Activated naive CD4-positive, alpha-beta T cell treated with anti-CD3 and anti-CD28 coated beads, Interleukin-2, amount 50 U/mL, for 72 hours (primary cell): ENCODE results near the gene ZC3H18. TPM values are rescaled to one million over a fixed set of nuclear protein-coding genes. Genes with fewer than 3 reads are reported as not detected.

Source experiments
- ATAC-seq, 2 donors: fragments of 150-1000 bp; cut with Tn5 transposase; 2 replicates each; pipeline ENCODE4 v1.10.0; 2021; ENCODE audit warnings: mild to moderate bottlenecking in 2 of 2, moderate library complexity in 2 of 2
- DNase-seq, 2 donors: peaks; one replicate each; pipeline ENCODE4 v3.0.0; 2021 to 2022; ENCODE audit warnings: low spot score in 2 of 2
- H3K27ac Mint-ChIP-seq, 2 donors: one replicate each; pipeline ENCODE4 v1.8.0; 2022; ENCODE audit warnings: mild to moderate bottlenecking in 2 of 2, mixed read lengths in 2 of 2
- H3K36me3 Mint-ChIP-seq, 2 donors: one replicate each; pipeline ENCODE4 v1.8.0; 2022; ENCODE audit warnings: mixed read lengths in 2 of 2
- H3K9me3 Mint-ChIP-seq, 2 donors: one replicate each; pipeline ENCODE4 v1.8.0; 2022; ENCODE audit warnings: mixed read lengths in 2 of 2
- total RNA-seq, 2 donors: library from RNA; stranded (reverse); gene quantifications; one replicate each; pipeline ENCODE4 v1.2.3, GENCODE V29; 2022

The ZC3H18 gene
- total RNA-seq, 2 donors from 2014 or later: 70.3 to 71.9 TPM

DNA sequence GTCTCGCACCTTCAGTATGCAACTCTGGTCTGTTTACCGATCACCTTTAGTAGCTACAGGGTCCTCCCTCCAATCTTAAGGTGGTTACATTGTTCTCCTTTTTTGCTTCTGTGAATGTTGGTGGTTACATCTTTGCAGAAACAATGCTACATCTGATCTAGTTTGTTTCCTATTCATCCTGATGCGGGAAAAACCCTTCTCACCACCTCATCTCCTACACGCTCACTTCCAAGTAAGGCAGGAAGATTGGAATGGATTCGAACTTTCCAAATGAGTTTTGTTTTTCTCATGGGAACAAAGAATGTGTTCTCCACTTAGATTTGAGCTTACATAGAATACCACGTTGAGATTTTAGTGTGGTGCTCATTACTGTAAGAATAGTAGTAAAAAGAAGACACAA lies 14.5 kb downstream of the ZC3H18 start:
- DNase-seq: no peak
- no peak for ATAC-seq
- Mint-ChIP-seq H3K9me3 (no peaks in the 10 kb centered on the region), H3K27ac (peak overlapping the region in 1 of 2 donors; percentile 76), H3K36me3 (peaks cover 8 to 15% of the 10 kb centered on the region in 2 donors)

DNA sequence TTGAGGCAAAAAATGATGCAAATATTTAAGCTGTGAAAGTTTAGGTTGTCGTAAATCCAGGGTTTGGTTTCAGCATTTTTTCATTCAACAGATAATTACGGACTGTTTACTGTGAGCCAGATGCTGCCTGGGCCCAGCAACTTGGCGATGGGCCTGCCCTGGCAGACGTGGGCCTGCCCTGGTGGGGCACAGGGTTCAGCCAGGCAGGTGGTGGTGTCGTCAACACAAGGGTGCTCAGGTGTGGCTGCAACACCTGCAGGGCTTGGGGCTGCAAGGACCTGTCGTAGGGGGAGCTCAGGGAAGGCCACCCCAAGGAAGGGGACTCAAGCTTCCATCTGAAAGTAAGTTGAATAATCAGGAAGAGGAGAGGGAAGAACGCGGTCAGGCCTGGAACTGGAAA lies 15.1 kb downstream of the ZC3H18 start:
- ATAC-seq (no peak), DNase-seq (no peak)
- Mint-ChIP-seq H3K9me3 (no peaks in the 10 kb centered on the region), H3K36me3 (peaks cover 14 to 15% of the 10 kb centered on the region in 2 donors), H3K27ac (peak overlapping the region; percentile 55 to 76)

DNA sequence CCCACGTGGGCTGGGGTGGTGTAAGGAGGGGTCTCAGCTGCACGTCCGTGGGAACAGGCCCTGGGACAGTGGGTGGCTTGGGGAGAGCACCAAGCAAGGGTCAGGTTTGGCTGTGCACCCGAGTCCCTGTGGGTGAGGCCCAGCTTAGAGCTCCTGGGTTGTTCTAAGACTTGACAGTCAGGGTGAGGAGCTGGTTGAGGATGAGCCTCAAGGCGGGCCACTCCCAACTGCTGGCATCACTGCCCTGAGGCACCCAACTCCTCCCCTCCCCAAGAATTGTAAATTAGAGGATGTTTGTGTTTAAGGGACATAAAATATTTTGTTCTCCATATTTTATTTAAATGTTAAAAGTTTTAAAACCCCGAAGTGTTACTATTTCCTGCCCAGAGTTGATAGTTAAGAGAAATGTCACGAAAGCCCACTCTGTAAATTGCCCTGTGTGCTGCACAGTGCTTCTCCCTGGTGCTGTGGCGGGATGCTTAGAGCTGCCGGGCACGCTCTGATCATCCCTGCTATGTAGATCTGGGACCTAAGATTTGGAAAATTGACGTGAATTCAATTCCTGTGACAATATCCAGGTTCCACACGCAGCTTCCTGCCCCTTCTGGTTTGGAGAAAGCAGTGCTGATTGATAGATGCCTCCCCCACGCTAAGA lies 15.9 kb downstream of the ZC3H18 start:
- Mint-ChIP-seq H3K36me3 (peaks cover 14 to 15% of the 10 kb centered on the region in 2 donors), H3K27ac (peak overlapping the region; percentile 55 to 77), H3K9me3 (no peaks in the 10 kb centered on the region)
- ATAC-seq: no peak
- DNase-seq: no peak

DNA sequence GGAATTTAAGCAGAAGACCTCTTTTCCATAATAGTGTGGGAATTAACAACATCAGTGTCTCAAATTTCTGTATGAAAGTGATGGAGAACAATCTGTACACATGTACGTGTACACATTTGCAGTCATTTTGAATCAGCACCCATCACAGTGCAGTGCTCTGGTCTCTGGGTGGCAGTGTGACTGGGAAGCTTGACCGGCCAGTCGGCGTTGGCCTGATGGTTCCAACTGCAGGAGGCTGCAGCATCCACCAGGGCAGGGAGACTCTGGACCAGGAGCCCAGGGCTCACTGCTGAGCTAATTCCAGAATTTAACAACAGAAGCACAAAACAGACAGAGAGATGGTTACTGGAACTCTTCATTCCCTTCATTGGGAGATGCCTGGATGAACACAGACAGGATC lies 17.9 kb downstream of the ZC3H18 start:
- peak overlapping the region; percentile 36 to 66 for H3K27ac Mint-ChIP-seq
- DNase-seq (no peak), ATAC-seq (no peak)
- no peaks in the 10 kb centered on the region for H3K9me3 Mint-ChIP-seq
- H3K36me3 Mint-ChIP-seq: peaks cover 21 to 22% of the 10 kb centered on the region in 2 donors

DNA sequence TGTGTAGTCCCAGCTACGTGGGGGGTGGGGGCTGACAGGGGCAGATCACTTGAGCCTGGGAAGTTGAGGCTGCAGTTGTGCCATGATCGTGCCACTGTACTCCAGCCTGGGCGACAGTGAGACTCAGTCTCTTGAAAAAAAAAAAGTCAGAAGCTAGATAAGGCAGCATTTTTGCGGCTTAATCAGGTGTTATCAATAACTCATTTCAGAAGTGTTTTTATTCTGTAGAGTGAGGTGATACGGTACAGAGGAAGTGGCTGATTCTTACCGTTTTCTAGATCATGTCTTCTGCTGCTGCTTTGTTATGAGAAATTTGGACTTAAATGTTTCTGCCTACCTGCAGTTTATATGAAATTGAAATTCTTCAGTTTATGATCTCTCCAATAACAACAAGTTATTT lies 18.6 kb downstream of the ZC3H18 start:
- DNase-seq: no peak
- Mint-ChIP-seq H3K36me3 (peaks cover 21 to 26% of the 10 kb centered on the region in 2 donors), H3K9me3 (no peaks in the 10 kb centered on the region), H3K27ac (peak overlapping the region; percentile 18 to 60)
- peak; percentile 30 to 56 for ATAC-seq

DNA sequence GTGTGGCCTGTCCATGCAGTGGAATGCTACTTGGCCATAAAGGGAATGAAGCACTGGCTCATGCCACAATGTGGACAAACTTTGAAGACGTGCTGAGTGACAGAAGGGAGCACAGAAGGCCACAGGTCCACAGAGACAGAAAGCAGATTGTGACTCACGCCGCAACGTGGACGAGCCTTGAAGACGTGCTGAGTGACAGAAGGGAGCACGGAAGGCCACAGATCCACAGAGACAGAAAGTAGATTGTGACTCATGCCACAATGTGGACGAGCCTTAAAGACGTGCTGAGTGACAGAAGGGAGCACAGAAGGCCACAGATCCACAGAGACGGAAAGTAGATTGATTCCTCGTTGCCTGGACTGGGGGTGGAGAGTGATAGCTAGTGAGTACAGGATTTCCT lies 19.2 kb downstream of the ZC3H18 start:
- ATAC-seq (peak; percentile 21 to 72), DNase-seq (no peak)
- Mint-ChIP-seq H3K27ac (peak overlapping the region; percentile 18 to 60), H3K9me3 (no peaks in the 10 kb centered on the region), H3K36me3 (peaks cover 21 to 26% of the 10 kb centered on the region in 2 donors)

DNA sequence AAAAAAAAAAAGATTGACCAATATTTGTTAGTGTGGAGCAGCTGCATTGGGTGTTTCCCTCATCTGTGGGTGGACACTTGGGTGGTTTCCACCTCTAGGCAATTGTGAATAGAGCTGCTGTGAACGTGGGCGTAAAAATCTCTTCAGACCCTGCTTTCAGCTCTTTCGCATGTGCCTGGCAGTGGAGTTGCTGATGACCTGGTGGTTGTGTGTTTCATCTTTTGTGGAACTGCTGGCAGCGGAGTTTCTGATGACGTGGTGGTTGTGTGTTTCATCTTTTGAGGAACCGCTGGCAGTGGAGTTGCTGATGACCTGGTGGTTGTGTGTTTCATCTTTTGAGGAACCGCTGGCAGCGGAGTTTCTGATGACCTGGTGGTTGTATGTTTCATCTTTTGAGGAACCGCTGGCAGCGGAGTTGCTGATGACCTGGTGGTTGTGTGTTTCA lies 21.4 kb downstream of the ZC3H18 start:
- Mint-ChIP-seq H3K27ac (peak overlapping the region in 1 of 2 donors; percentile 5), H3K9me3 (no peaks in the 10 kb centered on the region), H3K36me3 (peaks cover 21 to 26% of the 10 kb centered on the region in 2 donors)
- DNase-seq (no peak), ATAC-seq (peak; percentile 38 to 57)

DNA sequence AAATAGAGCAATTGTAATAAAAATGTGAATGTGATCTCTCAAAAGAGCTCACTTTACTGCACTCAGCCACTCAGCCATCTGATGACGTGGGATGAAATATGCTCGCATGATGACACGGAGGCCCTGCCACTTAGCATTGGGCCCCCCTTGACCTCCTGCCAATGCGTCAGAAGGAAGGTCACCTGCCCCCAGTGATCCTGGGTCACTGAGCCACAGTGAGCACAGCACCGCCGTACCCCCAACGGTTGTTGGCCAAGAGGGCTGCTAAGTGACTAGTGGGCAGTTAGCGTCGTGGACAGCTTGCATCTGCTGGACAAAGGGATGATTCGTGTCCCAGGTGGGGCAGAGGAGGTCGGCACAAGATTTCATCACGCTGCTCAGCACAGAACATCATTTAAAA lies 22.9 kb downstream of the ZC3H18 start:
- H3K27ac Mint-ChIP-seq: no peak overlapping the region
- no peak for DNase-seq
- H3K36me3 Mint-ChIP-seq: peaks cover 16 to 21% of the 10 kb centered on the region in 2 donors
- no peak for ATAC-seq
- no peaks in the 10 kb centered on the region for H3K9me3 Mint-ChIP-seq

DNA sequence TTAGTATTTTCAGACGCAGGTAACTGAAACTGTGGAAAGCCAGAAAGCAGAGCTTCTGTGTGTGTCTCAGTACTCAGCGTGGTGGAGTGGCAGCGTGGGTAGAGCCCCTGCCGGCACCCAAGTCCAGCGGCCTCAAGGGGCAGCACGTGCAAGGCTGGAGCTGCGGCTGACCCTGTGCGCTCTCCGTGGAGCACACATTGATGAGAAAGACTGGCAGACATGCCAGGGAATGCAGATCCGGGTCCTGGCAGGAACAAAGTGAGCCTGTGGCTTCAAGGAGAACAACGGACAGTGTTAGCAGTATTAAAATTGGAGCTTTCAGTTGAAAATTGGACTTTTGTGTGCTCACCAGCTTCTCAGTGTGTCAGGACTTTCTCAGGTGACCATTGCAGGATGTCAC lies 23.3 kb downstream of the ZC3H18 start:
- DNase-seq (no peak), ATAC-seq (no peak)
- H3K27ac Mint-ChIP-seq: no peak overlapping the region
- H3K9me3 Mint-ChIP-seq: no peaks in the 10 kb centered on the region
- H3K36me3 Mint-ChIP-seq: peaks cover 16 to 21% of the 10 kb centered on the region in 2 donors

DNA sequence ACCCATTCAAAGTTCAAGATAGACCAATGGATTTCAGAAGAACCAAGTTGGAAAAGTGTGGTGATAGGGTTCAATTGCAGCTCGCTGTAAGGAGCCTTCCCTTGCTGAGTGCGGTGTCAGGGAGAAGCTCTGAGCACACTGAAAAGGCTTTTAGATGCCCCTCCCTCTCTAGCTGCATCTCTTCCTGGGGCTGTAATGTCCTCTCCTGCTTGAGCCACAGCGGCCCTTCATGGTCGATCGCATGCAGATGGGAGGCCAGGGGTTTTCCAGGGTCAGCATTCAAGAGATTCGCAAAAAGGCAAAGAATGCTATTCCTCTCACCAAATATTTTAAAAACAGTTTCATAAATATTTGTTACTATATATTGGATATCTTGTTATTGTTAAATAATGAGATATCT lies 23.7 kb downstream of the ZC3H18 start:
- DNase-seq (no peak), ATAC-seq (no peak)
- H3K27ac Mint-ChIP-seq: no peak overlapping the region
- H3K9me3 Mint-ChIP-seq: no peaks in the 10 kb centered on the region
- peaks cover 16 to 20% of the 10 kb centered on the region in 2 donors for H3K36me3 Mint-ChIP-seq

DNA sequence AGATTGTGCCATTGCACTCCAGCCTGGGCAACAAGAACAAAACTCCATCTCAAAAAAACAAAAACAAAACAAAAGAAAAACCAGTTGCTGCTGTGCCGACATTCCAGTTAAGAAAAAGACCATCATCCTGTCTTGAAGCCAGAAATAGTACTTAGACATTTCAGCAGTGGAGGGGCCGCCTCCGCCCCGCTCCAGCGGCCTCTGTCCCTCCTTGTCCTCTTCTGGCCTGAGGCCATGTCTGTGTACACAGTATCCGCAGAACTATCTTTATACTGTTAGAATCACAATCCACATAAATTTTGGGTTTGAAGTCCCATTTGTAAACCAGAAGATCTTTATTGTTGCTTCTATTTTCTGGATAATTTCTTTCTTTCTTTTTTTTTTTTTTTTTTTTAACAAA lies 24.9 kb downstream of the ZC3H18 start:
- no peak overlapping the region for H3K27ac Mint-ChIP-seq
- no peaks in the 10 kb centered on the region for H3K9me3 Mint-ChIP-seq
- no peak for ATAC-seq
- peaks cover 11 to 16% of the 10 kb centered on the region in 2 donors for H3K36me3 Mint-ChIP-seq
- no peak for DNase-seq

DNA sequence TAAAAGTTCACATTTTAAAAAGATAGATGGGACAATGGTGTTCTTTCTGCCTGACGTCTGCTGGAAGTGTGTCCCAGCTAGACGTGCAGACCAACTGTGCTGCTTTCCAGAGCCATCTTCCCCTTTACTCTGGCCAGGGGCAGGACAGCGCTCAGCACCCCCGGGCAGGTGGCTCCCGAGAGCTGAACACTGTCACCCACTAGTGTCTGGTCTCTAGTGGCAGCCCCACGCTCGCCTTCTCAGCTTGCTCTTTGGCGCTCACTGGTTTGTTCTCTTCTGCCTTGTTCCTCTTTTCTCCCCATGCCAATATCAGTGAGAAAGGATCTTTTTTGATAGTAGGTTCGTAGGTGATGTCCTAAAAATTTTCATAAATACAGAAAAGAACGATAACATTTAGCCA lies 25.7 kb downstream of the ZC3H18 start:
- Mint-ChIP-seq H3K36me3 (peaks cover 15 to 17% of the 10 kb centered on the region in 2 donors), H3K9me3 (no peaks in the 10 kb centered on the region), H3K27ac (peak overlapping the region in 1 of 2 donors; percentile 28)
- DNase-seq (no peak), ATAC-seq (no peak)

DNA sequence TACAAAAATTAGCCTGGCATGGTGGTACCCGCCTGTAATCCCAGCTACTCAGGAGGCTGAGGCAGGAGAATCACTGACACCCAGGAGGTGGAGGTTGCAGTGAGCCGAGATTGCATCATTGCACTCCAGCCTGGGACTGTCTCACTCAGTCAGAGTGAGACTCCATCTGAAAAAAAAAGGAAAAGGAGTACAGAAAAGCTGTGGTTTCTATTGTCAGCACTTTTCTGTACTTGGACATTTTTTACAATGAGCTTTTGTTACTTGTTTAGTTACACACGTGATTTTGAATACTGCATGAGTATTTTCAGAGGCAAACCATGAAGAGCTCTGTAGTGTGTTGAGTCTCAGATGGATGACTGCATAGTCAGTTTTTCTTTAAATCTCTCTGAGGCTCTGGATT lies 26.3 kb downstream of the ZC3H18 start:
- peaks cover 15 to 20% of the 10 kb centered on the region in 2 donors for H3K36me3 Mint-ChIP-seq
- H3K27ac Mint-ChIP-seq: peak overlapping the region; percentile 28 to 77
- DNase-seq (no peak), ATAC-seq (peak in 1 of 2 donors; percentile 37)
- no peaks in the 10 kb centered on the region for H3K9me3 Mint-ChIP-seq

DNA sequence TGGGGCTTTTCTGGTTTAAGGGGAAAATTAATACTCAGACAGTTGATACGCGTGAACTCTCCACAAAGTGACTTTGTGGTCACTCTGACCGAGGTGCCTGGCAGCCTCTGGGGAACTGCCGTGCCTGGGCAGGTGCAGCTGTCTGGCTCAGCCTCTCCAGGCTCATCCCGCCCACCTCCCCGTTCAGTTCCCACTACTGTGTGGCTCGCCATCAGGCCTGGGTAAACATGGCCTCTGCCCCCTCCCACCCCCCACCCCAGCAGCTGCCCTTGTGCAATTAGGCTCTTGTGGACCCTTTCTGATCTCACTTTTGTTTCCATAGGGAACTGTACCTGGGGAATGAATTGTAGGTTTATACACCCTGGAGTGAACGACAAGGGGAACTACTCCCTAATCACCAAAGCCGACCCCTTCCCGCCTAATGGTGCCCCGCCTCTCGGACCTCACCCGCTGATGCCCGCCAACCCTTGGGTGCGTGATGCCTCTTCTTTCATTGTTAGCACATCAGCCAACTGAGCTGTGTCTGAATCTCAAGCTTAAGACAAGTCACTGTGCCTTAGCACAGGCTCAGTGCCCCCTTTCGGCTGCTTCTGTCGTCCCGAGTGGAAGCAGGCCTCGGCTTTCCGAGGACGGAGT lies 27.8 kb downstream of the ZC3H18 start:
- Mint-ChIP-seq H3K27ac (peak overlapping the region in 1 of 2 donors; percentile 60), H3K36me3 (peaks cover 13 to 15% of the 10 kb centered on the region in 2 donors), H3K9me3 (no peaks in the 10 kb centered on the region)
- ATAC-seq: no peak
- no peak for DNase-seq

DNA sequence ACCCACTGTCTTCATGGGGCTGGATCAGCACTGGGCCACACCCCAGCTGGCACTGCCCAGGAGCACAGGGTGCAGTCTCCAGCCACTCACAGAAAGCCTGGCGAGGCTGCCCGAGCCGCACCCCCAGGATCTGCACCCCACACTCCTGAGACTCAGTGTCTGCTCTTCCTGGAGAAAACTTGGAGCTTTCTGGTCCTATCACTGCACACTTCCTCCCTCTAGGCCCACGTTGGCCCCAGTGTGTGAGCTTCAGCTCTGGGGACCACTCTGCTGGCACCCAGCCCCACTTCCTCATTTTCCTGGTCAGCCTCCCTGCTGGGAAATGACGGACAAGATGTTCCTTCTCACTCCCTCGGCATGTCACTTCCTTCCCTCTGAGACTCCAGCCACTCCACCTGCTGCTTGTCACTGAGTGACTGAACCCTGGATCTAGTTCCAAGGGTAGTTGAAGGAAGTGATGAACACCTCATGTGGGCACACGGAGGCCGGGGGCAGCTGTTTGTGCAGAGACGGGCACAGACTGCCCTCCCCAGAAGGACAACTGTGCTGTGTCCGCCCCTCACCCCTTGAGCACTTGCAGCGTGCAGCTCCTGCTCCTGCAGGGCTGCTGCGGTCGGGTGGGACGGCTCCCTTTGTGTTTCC lies 29.0 kb downstream of the ZC3H18 start:
- H3K9me3 Mint-ChIP-seq: no peaks in the 10 kb centered on the region
- no peak overlapping the region for H3K27ac Mint-ChIP-seq
- DNase-seq: no peak
- peaks cover 9 to 13% of the 10 kb centered on the region in 2 donors for H3K36me3 Mint-ChIP-seq
- no peak for ATAC-seq

DNA sequence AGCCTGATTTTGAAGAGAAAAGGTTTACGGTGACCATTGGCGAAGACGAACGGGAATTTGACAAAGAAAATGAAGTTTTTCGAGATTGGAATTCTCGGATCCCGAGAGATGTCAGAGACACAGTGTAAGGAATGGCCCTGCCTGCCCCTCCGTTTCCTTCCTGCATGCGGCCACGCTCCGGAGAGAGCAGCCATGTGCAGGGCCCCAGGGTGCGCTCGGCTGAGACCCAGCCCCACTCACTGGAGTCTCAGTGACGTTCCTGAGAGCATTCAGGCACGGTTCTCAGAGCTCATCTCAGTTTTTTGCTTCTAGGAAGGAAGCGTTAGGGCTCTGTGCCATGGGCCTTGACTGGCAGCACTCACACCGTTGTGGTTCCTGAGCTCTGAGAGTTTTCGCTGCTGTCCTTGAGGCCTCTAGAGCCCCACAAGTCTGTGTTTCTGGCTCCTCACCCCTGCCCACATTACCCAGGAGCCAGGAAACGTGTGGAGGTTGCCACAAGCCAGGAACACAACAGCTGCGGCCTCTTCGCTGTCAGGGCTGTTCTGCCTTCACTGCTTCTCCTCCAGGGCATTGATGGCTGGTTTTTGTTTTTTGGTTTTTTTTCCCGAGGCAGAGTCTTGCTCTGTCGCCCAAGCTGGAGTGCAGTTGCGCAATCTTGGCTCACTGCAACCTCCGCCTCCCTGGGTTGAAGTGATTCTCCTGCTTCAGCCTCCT lies 29.8 kb downstream of the ZC3H18 start:
- Mint-ChIP-seq H3K36me3 (peaks cover 9 to 13% of the 10 kb centered on the region in 2 donors), H3K27ac (peak overlapping the region in 1 of 2 donors; percentile 24), H3K9me3 (no peaks in the 10 kb centered on the region)
- ATAC-seq (no peak), DNase-seq (no peak)

DNA sequence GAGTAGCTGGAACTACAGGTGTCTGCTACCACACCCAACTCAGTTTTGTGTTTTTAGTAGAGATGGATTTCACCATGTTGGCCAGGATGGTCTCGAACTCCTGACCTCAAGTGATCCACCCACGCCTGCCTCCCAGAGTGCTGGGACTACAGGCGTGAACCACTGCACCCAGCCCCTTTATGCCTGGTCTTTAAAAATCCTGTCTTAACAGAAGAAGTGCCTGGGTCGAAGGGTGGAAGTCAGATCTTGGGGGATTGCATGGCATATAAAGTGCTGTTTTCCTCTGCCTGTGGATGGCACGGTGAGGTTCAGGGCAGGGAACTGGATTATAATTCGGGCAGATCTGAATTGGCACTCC lies 30.3 kb downstream of the ZC3H18 start:
- Mint-ChIP-seq H3K36me3 (peaks cover 9 to 13% of the 10 kb centered on the region in 2 donors), H3K27ac (peak overlapping the region in 1 of 2 donors; percentile 24)
- ATAC-seq: no peak

More for the DNA sequence above, 30.3 kb downstream of the ZC3H18 start:
- H3K9me3 Mint-ChIP-seq: no peaks in the 10 kb centered on the region
- DNase-seq: no peak
